NCI-H2081 treated with DMSO at 0.1 percent for 48 hours (cell line): ENCODE measurements around the gene RGS6.

Experiments
- DNase-seq: peaks from one replicate; lab custom pipeline; 2025; lab: John Stamatoyannopoulos, UW

The RGS6 gene

DNA sequence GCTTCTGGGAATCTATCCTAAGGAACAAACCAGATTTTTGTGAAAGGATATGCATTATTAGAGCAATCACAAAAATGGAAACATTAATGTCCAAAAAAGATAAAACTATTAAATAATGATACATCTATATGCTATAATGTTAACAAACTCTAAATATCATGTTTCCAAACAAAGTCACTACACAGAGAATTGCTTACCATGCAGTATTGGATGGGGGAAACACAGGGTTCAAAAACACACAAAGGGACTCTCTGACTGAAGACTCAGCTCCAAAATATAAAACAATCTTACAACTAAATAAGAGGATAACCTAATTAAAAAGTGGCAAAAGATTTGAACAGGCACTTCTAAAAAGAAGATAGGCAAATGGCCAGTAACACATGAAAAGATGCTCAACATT is 657.4 kb downstream of the RGS6 start:
- DNase-seq: no peak

DNA sequence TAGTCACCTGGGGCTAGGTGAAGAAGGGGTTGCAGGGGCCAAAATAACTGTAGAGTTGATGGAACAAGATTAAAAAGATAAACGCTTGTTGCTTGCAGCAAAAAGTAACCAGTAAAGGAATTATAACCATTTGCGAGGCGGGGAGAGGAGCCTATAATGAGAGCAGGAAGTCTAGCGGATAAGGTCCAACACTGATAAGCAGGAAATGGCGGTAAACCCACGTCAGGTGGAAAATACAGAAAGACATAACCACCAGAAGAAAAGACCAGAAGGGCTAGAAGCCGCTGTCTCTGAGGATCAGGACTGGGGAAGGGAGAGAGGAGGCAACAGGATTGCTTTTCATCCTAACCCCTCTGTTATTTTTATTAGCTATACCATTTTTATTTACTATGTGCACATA is 658.3 kb downstream of the RGS6 start:
- DNase-seq: no peak

DNA sequence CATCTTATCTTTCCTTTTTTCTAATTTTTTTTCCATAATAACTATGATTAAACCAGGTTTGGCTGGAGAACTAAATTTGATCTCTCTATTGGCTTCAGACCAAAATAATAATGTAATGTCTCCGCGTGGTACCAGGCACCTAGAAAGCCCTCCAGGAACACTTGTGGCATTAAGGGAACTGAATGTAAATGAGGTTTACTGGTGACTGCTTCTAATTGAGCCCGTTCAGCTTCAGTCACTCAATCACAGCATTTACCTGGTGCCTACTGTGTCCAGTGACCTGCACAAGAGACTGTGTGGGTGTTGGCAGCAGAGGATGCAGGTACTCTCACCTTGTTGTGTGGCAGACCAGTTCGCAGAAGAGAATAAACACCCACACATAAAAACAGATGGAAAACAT is 659.2 kb downstream of the RGS6 start:
- no peak for DNase-seq

DNA sequence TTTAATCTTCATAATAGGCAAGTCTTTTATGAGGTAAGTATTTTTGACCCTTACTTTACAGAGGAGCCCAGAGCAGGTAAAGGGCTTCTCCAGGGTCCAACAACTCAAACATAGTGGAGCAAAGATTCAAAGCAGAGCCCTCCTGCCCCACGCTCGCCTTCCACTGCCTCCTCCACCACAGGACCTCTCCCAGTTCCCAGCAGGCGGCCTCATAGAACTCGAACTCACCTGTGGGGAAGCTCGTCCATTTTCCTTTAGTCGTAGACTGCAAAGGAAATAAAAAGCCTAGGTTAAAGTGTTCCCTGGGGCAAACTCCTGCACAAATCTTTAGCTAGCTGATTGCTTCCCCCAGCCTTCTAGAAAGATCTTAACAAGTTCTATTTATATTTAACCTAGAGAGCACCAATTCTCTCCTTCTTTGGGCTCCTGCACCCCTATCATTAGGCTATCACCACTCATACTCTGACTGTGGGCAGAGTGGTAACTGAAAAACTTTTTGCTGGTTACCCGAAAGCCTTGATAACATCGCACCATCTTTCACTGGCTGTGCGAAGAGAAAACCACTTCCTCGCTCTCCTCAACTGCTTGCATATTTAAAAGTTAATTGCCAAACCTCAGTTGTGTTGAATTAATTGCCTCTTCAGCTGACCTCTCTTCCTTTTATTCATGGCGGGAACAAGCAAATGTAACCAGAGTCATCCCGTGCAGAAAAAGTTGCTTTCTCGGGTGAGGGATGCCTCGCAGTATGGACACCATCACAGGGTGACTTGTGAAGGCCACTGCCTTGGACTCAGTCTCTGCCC is 662.1 kb downstream of the RGS6 start:
- no peak for DNase-seq

DNA sequence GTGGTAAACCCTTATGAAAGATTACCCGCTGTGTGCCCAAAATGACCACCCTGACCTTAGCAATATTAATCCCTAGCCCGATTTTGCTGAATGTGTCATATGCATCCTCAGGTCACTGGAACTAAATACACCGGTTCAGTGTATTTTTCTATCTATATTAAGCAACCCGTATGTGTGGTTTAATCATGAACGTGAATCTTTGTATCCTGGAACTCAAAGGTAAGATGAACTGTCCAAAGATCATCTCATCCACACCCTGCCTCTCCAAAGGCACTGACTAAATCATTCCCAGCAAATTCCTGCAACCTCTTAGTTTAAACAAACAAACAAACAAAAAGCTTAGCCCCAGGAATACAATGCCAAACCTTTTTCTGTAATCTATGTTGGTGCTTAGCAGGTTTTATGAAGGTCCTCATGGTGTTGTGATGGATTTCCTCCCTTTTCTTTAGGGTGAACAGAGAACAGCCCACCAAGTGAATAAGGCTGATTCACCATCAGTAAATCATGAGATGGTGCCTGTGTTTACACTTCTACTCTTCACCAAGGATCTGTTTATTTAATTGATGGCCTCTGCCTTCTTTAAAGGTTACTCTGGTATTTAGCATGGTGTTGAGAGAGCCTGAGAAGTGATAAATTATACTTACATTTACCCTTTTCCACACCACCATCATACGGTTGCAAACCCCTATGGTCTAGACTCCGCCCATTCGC is 663.1 kb downstream of the RGS6 start:
- no peak for DNase-seq

DNA sequence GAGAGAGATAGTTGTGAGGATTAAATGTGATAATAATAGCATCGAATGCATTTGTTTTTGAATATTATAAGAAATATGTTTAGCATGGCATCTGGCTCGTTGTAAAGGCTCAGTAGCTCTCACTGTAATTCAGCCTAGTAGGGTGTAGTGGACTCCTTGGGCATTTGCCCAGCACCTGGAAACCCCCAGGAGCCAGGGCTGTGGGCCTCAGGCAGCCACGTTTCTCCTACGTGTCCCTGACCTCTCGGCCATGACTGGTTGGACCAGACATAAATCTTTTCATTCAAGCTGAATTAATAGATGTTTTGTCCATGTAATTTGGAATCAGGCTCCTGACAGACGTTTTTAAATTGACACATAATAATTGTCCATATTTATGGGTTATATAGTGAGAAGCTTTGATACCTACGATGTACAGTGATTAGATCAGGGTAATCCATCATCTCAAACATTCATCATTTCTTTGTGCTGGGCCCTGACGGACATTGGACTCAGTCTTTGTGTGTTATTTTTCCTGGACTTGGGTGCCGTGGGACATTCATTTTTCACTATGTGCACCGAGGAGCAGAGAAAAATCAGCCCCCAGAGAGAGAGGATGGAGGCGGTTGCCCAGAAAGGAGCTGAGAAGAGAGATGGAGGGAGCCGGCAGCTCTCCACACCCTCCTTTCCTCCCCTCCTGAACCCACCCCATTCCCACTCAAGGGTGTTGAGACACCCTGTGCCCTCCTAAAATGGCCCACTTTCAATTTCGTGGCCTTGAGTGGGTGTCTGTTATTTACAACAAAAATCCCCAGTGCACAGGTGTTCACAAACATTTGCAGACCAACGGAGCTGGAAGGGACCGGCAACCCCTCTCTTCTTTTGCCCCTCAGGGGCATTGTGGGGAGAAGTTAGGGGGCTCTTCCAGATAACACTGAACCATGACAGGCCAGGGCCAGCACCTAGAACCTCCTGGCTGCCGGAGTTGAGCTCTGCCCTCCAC is 665.3 kb downstream of the RGS6 start:
- DNase-seq: no peak

DNA sequence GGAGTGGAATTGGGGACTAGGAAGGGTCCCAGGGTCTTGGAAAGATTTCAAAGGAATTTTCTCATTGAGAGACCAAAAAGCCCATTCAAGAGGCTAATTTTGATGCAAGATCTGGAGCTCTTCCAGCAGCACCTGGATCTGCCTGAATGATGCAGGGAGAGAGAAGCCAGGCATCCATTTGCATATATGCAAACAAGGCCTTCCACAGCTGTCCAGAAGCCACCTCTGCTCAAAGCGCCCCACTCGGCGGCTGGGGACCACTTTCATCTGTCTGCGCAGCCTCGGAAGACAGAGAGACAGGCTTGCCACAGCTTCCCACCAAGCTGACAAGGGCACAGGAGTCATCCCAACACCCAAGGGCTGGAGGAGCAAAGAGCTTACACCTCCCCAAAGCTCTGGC is 666.1 kb downstream of the RGS6 start:
- DNase-seq: no peak

DNA sequence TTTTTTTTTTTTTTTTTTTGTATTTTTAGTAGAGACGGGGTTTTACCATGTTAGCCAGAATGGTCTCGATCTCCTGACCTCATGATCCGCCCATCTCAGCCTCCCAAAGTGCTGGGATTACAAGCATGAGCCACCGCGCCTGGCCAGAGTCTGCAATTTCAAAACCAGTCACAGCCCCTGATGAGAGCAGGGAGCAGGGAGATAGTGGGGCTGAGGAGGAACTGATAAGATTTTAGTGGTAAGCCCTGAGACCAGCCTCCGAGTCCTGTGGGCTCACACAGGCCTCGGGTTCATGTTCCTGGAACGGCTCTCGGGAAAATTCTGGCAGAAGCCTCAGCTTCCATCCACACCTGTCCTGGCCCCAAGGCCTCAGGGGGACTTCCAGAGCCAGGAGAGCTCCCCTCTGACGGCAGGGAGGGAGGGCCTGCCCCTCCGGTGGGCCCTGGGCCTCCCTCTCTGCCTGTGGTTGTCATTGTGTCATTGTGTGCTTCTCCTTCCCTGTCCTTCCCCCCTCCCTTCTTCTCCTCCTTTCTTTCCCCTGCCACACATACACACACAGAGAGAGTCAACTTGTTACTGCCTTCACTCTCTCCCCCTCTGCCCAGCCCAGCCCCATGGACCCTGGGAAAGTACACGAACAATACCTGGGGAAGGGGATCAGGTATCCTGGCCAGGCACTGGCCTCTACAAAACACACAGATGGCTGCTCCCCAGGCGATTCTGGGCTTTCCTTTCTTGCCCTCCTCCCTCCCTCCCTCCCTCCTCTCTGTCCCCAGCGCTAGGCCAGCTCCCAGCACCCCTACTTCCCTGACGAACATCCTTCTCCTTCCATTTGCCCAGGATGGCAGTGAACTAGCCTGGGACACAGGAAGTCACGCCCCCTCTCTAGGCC is 667.6 kb downstream of the RGS6 start:
- DNase-seq: no peak

DNA sequence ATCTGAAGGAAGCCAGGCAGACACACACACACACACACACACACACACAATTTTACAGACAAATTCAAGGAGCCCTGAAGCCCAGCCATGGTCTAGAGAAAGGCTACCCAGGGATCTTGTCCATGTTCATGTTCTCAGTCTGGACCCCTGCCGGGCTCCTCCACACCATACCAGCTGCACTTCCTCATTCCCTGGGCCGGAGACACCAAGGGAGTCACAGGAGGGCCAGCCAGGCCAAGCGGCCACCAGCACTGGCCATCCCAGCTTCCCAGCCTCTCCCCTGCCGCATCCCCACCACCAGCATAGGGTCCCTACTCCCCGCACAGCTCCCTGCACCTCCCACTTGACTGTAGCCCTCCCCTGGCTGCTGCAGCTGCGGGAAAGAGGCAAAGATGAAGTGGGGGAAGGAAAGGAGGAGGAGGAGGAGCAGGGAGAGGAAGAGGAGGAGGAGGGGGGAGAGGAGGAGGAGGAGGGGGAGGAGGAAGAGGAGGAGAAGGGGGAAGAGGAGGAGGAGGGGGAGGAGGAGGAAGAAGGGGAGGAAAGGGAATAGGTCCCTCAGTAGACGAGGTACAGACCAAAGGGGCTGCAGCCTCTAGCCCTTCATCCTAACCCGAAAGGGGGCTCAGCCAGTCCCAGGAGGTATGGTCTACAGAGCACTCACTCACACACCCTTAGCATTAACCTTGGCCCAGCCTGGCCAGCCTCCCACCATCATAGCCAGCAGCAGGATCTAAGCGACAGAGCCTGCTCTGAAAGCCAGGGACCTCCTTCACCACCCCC is 668.5 kb downstream of the RGS6 start:
- no peak for DNase-seq

DNA sequence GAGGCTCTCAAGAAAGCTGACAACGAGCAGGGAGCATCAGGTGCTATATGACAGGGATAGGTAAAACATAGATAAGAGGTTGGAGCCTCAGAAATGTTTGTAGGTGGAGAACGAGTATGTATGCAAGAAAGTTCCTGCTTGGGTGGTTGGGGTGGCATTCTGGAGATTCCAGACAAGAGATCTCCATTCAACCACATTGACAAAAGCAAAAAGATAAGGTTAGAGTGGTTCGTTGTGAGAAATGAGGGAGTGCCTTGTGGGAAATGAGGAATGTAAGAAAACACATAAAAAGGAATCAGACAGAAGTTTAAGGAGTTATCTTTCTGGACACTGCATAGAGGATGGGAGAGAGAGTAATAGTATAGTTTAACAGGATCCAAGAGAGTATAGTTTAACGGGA is 671.4 kb downstream of the RGS6 start:
- no peak for DNase-seq

DNA sequence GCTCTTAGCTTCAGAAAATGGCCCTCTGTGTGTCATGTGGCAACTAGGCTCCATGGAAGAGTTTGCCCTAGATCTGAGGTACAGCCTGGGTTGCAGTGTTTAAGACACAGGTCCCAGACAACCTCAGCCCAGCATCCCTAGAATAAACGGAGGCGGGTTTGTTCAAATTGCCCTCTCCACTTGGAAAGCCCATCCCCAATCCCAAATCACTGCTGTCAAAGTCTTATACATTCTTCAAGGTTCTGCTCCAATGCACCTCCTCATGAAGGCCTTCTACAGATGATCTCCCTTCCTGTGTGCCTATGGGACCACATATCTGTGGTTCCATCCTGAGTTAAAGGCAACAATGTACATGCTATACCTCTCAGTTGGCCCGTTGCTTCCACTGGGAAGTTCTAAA is 671.9 kb downstream of the RGS6 start:
- no peak for DNase-seq

DNA sequence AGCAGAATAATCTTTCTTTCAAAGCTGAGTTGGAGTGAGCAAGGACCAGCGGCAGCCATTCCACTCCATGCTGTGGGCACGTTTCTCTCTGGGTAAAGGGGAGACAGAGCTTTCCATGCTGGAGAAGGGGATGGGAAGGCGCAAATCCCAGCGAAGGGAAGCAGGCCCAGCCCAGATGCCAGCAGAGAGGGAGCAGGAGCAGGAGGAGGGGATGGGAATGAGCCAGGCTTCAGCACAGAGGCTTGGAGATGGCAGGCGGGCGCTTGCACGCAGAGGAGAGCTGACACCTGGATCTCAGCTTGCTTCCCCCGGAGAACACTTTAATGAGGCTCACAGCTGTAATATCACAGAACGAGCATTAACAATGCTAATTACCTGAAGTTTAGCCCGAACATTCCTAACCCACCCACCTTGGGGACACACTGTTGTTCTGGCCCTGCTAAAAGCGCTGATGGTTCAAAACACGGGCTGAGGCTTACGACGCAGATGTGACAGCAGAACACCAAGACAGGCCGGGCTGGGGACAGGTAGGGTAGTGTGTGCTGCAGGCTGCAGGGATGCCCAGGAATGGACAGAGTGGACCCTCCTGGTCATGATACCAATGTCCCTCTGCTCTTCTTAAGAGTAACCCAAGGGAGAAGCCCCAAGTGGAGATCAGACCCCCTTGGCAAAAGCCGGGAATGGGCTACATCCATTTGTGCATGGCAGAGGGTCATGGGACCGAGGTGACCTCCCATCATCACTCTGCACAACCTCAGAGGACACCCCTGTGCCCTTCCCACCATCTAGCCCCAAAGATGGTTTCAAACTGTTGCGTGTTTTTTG is 673.1 kb downstream of the RGS6 start:
- DNase-seq: no peak

DNA sequence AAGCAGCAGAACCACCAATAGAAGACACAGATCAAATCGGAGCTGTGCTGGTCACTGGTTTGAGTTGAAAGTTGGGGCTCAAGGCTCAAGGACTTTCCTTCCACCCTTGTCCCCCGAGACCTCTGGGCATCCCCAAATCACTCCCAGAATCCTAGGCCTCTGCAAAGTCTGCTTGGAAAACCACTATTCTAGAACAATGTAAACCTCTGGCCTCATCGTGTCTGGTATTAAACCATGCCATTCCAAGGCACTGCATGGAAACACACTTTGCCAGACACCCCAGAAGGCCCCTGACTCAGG is 673.6 kb downstream of the RGS6 start:
- DNase-seq: no peak

DNA sequence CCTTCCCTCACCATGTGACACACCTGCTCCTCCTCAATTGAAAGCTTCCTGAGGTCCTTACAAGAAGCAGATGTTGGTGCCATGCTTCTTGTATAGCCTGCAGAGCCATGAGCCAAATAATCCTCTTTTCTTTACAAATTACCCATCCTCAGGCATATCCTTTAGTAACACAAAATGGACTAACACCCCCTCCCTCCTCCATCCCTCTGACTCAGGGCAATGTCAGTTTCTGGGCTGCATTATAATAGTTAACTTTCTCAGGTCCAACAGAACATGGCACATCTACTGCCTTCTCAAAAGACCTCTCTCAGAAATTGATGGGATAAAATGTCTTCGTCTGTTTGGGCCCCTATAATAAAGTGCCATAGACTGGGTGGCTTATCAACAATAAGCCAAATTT is 674.6 kb downstream of the RGS6 start:
- DNase-seq: no peak

DNA sequence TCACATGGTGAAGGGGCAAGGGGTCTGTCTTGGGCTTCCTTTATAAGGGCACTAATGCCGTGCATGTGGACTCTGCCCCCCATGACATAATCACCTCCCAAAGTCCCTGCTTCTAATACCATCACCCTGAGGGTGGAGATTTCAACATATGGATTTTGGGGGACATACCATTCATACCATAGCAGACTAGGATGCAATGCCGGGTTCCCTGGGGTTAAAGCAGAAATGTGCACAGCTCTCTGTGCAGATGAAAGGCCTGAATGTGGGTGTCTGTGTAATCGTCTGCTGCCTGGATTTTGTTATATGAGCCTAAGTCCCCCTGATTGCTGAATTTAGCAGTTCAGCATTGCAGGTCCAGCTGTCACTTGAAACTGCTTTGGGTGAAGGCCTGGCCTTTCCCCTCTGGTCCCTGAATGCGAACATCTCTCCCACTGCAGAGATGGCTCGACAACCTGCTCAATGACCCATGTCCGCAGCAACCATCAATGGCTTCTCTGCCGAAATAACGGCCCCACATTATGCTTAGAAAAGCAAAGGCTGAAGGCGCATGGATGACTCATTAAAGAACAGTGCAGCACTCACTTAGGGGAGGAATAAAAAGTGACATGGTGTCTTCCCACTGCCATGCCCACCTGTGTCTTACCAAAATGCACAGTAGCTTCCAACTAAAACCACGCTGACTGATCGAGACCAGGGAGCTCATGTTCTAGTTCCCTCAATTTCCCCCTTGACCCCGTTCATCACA is 675.3 kb downstream of the RGS6 start:
- DNase-seq: no peak

DNA sequence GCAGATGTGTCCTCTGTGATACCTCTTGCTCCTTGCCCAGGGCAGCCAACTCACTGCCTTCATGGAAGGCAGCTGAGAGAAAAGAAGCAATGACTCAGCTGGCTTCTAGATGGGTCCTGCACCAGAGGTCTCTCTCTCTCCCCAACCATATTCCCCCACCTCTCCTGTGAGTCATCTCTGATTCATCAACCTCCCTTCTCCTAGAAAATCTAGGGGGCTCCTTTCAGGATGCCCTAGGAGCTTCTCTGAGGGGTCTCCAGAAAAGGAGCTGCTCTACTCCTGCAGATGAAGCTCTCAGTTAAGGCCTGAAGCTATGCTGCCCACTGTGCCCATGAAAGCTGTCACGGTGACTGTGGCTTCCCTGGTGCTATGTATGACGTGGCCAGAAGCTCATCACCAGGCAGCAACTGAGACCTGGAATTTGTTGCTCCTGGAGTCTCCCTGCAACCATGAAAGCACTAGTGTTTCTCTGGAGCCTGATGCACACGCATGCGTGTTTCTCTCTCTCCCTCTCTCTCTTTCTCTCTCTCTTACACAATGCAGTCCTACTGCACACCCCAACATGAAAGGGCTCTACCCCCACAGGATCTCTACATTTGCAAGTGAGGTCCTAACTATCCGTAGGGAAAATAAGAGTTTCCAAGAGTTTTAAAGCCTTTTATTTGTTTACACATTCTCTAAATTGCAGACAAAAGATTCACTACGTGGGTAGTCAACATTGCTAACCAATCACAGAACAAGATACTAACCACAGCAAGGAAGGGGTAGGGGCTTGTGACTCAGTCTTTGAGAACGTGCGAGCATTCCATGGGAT is 676.4 kb downstream of the RGS6 start:
- no peak for DNase-seq

DNA sequence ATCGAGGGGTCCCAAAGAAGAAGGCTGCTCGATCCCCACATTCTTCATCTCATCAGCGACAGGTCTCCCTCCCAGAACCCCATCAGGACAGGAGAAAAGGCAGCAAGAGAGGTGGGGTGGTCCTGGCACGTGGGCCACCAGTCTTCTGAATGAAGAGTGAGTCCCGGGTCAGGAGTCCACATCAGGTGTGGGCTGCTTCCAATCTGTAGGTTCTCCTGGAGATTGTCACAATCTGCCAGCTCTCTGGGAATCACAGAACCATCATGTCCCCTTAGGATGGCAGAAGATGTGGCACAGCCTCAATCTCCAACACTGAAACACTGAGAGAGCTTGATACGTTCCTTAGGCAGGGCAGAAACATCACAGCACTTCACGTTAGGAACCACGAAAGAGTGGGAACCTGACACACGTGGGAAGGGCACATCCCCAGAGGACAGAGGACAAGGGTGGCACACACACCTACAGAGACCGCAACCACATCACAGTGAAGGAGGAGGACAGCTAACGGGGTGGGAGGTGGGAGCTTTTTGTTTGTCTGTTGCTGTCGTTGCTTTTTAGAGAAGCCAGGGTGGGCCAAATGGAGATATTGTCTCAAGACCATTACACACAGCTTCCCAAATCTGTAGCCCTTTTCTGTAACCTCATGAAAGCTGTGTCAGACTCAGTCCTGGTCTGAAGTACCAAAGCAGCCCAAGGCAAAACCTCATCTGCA is 677.1 kb downstream of the RGS6 start:
- DNase-seq: no peak
